Upper lobe of left lung (tissue), 6 donors: ENCODE data around the gene ERGIC1. TPM values are rescaled to one million over a fixed set of nuclear protein-coding genes. Genes with fewer than 3 reads are reported as not detected.

Experiments used
- ATAC-seq, 2 donors: fragments of 200-7000 bp; cut with Tn5 transposase; one replicate each; pipeline ENCODE4 v1.9.1; 2022; ENCODE audit warnings: mild to moderate bottlenecking in 2 of 2, moderate library complexity in 2 of 2; ENCODE audit not compliant: low FRiP score in 2 of 2
- DNase-seq, 2 donors: peaks; one replicate each; pipeline ENCODE4 v3.0.0-alpha.2; 2019 to 2020
- H3K27ac ChIP-seq, 4 donors: fragments of 200-600 bp; sonication (generic); one replicate each; pipeline ENCODE4 v1.5.1; 2016 to 2019
- H3K27me3 ChIP-seq, 4 donors: fragments of 200-600 bp; sonication (generic); one replicate each; pipeline ENCODE4 v1.5.1; 2017 to 2019
- H3K36me3 ChIP-seq, 4 donors: fragments of 200-600 bp; sonication (generic); one replicate each; pipeline ENCODE4 v1.5.1; 2016 to 2019
- H3K4me1 ChIP-seq, 4 donors: fragments of 200-600 bp; sonication (generic); one replicate each; pipeline ENCODE4 v1.5.1; 2018 to 2019
- H3K4me3 ChIP-seq, 4 donors: fragments of 200-600 bp; sonication (generic); one replicate each; pipeline ENCODE4 v1.5.1; 2017 to 2019; ENCODE audit warnings: mild to moderate bottlenecking in 2 of 4, moderate library complexity in 1 of 4
- H3K9me3 ChIP-seq, 4 donors: fragments of 200-600 bp; sonication (generic); one replicate each; pipeline ENCODE4 v1.5.1; 2018 to 2019
- CTCF ChIP-seq, 6 experiments: fragments of 450-650 bp in 4 of 6; fragments of 200-600 bp in 2 of 6; sonication (generic) in 2 of 6; IDR thresholded peaks; one replicate each; pipeline ENCODE4 v1.5.1; 2016 to 2019; ENCODE audit warnings: antibody characterized with exemption in 6 of 6
- EP300 ChIP-seq, 4 donors: sonication (generic); formaldehyde crosslinking; IDR thresholded peaks; one replicate each; pipeline ENCODE4 v1.5.1; 2017; ENCODE audit warnings: antibody characterized with exemption in 4 of 4, control low read depth in 2 of 4
- POLR2A ChIP-seq, 4 donors: fragments of 450-650 bp; IDR thresholded peaks; one replicate each; pipeline ENCODE4 v1.5.1; 2016 to 2017; ENCODE audit warnings: antibody characterized with exemption in 4 of 4, mild to moderate bottlenecking in 2 of 4
- POLR2AphosphoS5 ChIP-seq, 2 donors: sonication (generic); formaldehyde crosslinking; IDR thresholded peaks; one replicate each; pipeline ENCODE4 v1.5.1; 2017; ENCODE audit warnings: antibody characterized with exemption in 2 of 2
- WGBS, 2 donors: methylation state at CpG; one replicate each; pipeline ENCODE4 v1.1.5; 2017 to 2018; 5-methylcytosine and 5-hydroxymethylcytosine counted together
- total RNA-seq, 6 donors: library from RNA; depleted of rRNA in 4 of 6; stranded (reverse); fragments of >200 nt in 4 of 6; gene quantifications; one replicate each; pipeline versions ENCODE4 v1.1.0 to v1.2.1, GENCODE V29; 2016 to 2021
- donor health status: DM: no; HTN: no; CAD: no; lungs with moderate emphysema.
- donor health status: DM: no; HTN: yes; CAD: no; lungs with severe emphysema.

The ERGIC1 gene
- total RNA-seq, 6 donors from 2014 or later, result 158 to 225 (median 173) TPM

DNA sequence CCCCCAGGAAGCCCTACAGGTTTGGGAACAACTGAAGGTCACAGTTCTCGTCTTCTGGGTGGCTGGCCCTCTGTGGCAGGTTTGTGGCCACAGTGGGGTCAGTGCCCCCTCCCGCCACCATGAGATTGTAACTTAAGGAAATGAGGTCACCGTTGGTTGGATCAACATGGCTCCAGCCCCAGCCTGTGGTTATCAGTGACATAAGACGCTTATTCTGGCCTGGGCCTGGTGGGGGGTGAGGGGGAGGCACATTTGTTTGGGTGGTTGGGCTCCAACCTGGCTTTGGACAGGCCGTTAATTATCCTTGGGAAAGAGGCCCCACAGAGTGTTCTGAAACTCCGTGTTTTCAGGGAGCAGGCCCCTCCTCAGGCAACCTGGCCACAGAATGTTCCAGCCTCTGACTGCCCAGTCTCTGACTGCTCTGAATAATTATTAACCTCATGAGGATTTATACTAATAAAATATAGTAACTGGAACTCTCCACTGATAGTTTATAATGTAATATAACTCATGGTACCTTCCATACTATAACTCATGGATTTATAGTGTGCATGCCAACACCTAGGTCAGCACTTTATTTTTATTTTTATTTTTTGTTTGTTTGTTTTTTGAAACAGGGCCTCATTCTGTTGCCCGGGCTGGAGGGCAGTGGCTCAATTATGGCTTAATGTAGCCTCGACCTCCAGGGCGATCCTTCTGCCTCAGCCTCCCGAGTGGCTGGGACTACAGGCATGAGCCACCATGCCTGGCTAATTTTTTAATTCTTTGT is 67.1 kb downstream of the ERGIC1 start:
- 58 to 62% methylated on average over 10 of the region's 10 CpGs for WGBS, 2 donors
- Histone ChIP-seq H3K4me3 (no peak overlapping the region), H3K36me3 (peaks cover 0 to 33% (median 21%) of the 10 kb centered on the region in 4 donors), H3K27me3 (no peaks in the 10 kb centered on the region), H3K4me1 (peaks cover 69 to 84% (median 70%) of the 10 kb centered on the region in 4 donors), H3K27ac (peak overlapping the region; percentile 85 to 94 (median 85)), H3K9me3 (no peaks in the 10 kb centered on the region)
- ATAC-seq, result peak in 1 of 2 donors; percentile 27
- TF ChIP-seq POLR2A (IDR thresholded peaks at IDR 0.05) (no peak), EP300 (IDR thresholded peaks at IDR 0.05) (peak in 1 of 4 donors; percentile 71), POLR2AphosphoS5 (IDR thresholded peaks at IDR 0.05) (peak in 1 of 2 donors; percentile 52), CTCF (IDR thresholded peaks at IDR 0.05) (no peak)
- DNase-seq, result peak in 1 of 2 donors; percentile 55

GRCh38 chr5:172901788-172902496 is 67.9 kb downstream of the ERGIC1 start:
- peak in 1 of 2 donors; percentile 17 for ATAC-seq
- Histone ChIP-seq H3K9me3 (no peaks in the 10 kb centered on the region), H3K27me3 (no peaks in the 10 kb centered on the region), H3K27ac (peak overlapping the region; percentile 85 to 94 (median 85)), H3K4me3 (no peak overlapping the region), H3K36me3 (peaks cover 0 to 27% (median 20%) of the 10 kb centered on the region in 4 donors), H3K4me1 (peaks cover 63 to 78% (median 65%) of the 10 kb centered on the region in 4 donors)
- 70 to 73% methylated on average over 9 of the region's 9 CpGs for WGBS, 2 donors
- no peak for TF ChIP-seq POLR2AphosphoS5 (IDR thresholded peaks at IDR 0.05)
- TF ChIP-seq POLR2A (IDR thresholded peaks at IDR 0.05), result no peak
- no peak for TF ChIP-seq EP300 (IDR thresholded peaks at IDR 0.05)
- no peak for TF ChIP-seq CTCF (IDR thresholded peaks at IDR 0.05)
- no peak for DNase-seq

GRCh38 chr5:172902497-172903472 is 68.7 kb downstream of the ERGIC1 start:
- no peaks in the 10 kb centered on the region for H3K27me3 ChIP-seq
- no peaks in the 10 kb centered on the region for H3K9me3 ChIP-seq
- peak; percentile 81 to 87 for ATAC-seq
- H3K4me1 ChIP-seq, result peaks cover 56 to 69% (median 61%) of the 10 kb centered on the region in 4 donors
- peak overlapping the region; percentile 85 to 94 (median 85) for H3K27ac ChIP-seq
- peak; percentile 83 to 86 for DNase-seq
- H3K4me3 ChIP-seq, result no peak overlapping the region
- 44 to 62% methylated on average over 20 to 25 of the region's 25 CpGs for WGBS, 2 donors
- H3K36me3 ChIP-seq, result peaks cover 0 to 25% (median 17%) of the 10 kb centered on the region in 4 donors
- TF ChIP-seq CTCF (IDR thresholded peaks at IDR 0.05), result peak in 5 of 6 experiments; percentile 30 to 64 (median 58)
- peak; percentile 54 to 56 for TF ChIP-seq POLR2AphosphoS5 (IDR thresholded peaks at IDR 0.05)
- TF ChIP-seq EP300 (IDR thresholded peaks at IDR 0.05), result peak in 2 of 4 donors; percentile 42 to 72
- TF ChIP-seq POLR2A (IDR thresholded peaks at IDR 0.05), result no peak

GRCh38 chr5:172903790-172904189 is 69.7 kb downstream of the ERGIC1 start:
- WGBS, 2 donors, result 42 to 43% methylated on average over 4 of the region's 4 CpGs
- H3K4me1 ChIP-seq, result peaks cover 46 to 62% (median 54%) of the 10 kb centered on the region in 4 donors
- TF ChIP-seq POLR2AphosphoS5 (IDR thresholded peaks at IDR 0.05), result peak; percentile 21 to 27
- TF ChIP-seq POLR2A (IDR thresholded peaks at IDR 0.05), result no peak
- no peak for TF ChIP-seq CTCF (IDR thresholded peaks at IDR 0.05)
- no peak for TF ChIP-seq EP300 (IDR thresholded peaks at IDR 0.05)

More at GRCh38 chr5:172903790-172904189, 69.7 kb downstream of the ERGIC1 start:
- Histone ChIP-seq H3K4me3 (no peak overlapping the region), H3K9me3 (no peaks in the 10 kb centered on the region), H3K36me3 (peaks cover 0 to 20% (median 9%) of the 10 kb centered on the region in 4 donors), H3K27ac (peak overlapping the region; percentile 82 to 94 (median 85)), H3K27me3 (no peaks in the 10 kb centered on the region)
- ATAC-seq (no peak), DNase-seq (peak in 1 of 2 donors; percentile 69)
